ENCODE measurements around the gene LTBR.

The LTBR gene

GRCh38 chr12:6346942-6347341 lies 37.0 kb upstream of the LTBR start:
- no peak for DNase-seq

- DNase-seq = no peak
Observed at GRCh38 chr12:6347367-6348338, 36.3 kb upstream of the LTBR start.

GRCh38 chr12:6351622-6352021 lies 32.3 kb upstream of the LTBR start:
- DNase-seq = no peak

GRCh38 chr12:6352193-6353173 lies 31.5 kb upstream of the LTBR start:
- no peak for DNase-seq

GRCh38 chr12:6354495-6355393 lies 29.2 kb upstream of the LTBR start:
- no peak for DNase-seq

- DNase-seq = no peak
Observed at GRCh38 chr12:6355491-6356373, 28.2 kb upstream of the LTBR start.

- DNase-seq = no peak
Observed at GRCh38 chr12:6356374-6356820, 27.6 kb upstream of the LTBR start.

GRCh38 chr12:6358881-6359280 lies 25.1 kb upstream of the LTBR start:
- no peak for DNase-seq

- no peak for DNase-seq
Observed at GRCh38 chr12:6360080-6360571, 23.8 kb upstream of the LTBR start.

- no peak for DNase-seq
Observed at GRCh38 chr12:6360578-6361490, 23.1 kb upstream of the LTBR start.

GRCh38 chr12:6361834-6362233 lies 22.1 kb upstream of the LTBR start:
- no peak for DNase-seq

GRCh38 chr12:6362403-6362802 lies 21.6 kb upstream of the LTBR start:
- no peak for DNase-seq

- DNase-seq = no peak
Observed at GRCh38 chr12:6363010-6363329, 21.0 kb upstream of the LTBR start.

GRCh38 chr12:6363330-6364043 lies 20.5 kb upstream of the LTBR start:
- peak; percentile 55 for DNase-seq

- no peak for DNase-seq
Observed at GRCh38 chr12:6364044-6364374, 20.0 kb upstream of the LTBR start.

GRCh38 chr12:6367065-6367968 lies 16.6 kb upstream of the LTBR start:
- DNase-seq = peak; percentile 57

- DNase-seq = peak; percentile 37
Observed at GRCh38 chr12:6367969-6368892, 15.7 kb upstream of the LTBR start.

Data from CD4-positive, alpha-beta T cell treated with Interleukin-4 for 4 hours (primary cell).